NCI-H526 treated with DMSO at 0.1 percent for 48 hours (cell line): Measurements from ENCODE around the gene FCRLA.
A peak's percentile ranks its signal among the peaks of the same experiment; 100 is the strongest.
"Not testable (repeated sequence)": the region's sequence is repeated elsewhere in the genome, so short reads cannot be mapped to it uniquely, and the experiment has no call there.

ENCODE experiments used
- DNase-seq: peaks from one replicate; lab custom pipeline; 2025; lab: John Stamatoyannopoulos, UW

The FCRLA gene

GRCh38 chr1:161706482-161707347 is at the start of gene FCRLA:
TSS of gene FCRLA (plus strand) at chr1:161707229. CDS start at chr1:161707265, 36 bp downstream.
- DNase-seq: peak; percentile 59

- DNase-seq: not testable (repeated sequence)
Measured at GRCh38 chr1:161658524-161658923, 48.5 kb upstream of the FCRLA start.

- not testable (repeated sequence) for DNase-seq
Measured at GRCh38 chr1:161661660-161662311, 45.2 kb upstream of the FCRLA start.

DNA sequence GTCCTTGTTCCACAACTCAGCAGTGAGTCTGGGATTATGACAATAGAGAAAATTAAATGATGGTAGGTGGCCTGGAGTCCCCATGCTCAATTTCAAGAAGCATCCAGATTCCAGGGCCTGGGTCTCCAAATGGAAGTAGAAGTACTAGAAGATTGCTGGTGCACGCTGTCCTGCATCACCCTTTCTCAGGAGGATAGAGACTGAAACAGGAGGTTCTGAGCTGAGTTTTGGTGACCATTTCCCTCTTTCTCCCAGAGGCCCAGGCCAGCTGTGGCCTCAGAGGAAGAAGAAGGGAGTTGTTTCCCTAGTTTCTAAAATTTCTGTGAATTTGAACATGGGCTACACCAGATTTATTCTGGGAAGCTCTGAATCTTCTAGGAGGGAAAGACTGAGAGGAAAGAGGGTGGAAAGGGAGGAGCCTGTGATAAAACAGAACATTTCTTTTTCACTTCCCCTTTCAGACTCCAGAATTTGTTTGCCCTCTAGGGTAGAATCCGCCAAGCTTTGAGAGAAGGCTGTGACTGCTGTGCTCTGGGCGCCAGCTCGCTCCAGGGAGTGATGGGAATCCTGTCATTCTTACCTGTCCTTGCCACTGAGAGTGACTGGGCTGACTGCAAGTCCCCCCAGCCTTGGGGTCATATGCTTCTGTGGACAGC is 44.2 kb upstream of the FCRLA start, which contains the start of gene FCGR2B:
TSS of gene FCGR2B (plus strand) at position 460 of the 656 bp plus-strand sequence. CDS start at position 559, 99 bp downstream.
- not testable (repeated sequence) for DNase-seq

GRCh38 chr1:161663569-161663968 is 43.5 kb upstream of the FCRLA start:
- not testable (repeated sequence) for DNase-seq

GRCh38 chr1:161664689-161665088 is 42.3 kb upstream of the FCRLA start:
- DNase-seq: not testable (repeated sequence)

DNA sequence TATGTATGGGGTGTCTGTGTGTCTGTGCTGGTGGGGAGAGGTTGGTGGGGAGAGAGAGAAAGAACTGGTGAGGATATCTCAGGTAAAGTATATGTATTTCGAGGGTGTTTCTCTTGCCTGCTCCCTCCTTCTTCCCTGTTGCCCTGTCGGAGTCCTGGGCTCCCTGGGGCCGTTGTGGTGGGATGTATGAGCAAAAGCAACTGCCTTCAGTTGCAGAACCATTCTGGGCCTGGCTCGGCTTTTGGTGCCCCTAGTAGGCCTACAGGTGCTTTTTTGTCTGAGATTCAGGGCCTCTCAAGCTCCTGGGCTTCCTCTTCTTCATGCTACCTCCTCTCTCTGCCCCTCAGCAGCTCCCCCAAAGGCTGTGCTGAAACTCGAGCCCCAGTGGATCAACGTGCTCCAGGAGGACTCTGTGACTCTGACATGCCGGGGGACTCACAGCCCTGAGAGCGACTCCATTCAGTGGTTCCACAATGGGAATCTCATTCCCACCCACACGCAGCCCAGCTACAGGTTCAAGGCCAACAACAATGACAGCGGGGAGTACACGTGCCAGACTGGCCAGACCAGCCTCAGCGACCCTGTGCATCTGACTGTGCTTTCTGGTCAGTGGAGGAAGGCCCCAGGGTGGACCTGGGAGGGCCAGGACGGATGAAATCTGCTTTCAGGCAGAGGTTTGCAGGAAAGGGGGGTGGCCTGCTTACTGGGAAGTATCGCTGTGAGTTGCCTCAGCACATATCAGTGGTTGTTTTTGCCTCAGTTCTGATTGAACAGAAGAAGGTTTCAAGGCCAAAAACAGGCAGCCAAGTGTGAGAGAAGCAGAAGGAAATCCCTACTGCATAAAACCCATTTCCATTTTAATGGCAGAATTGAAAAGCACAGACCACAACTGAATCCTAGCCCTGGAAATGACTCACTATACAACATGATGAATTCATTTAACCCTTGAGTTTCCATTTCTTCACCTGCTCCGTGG is 35.7 kb upstream of the FCRLA start:
- DNase-seq: not testable (repeated sequence)

DNA sequence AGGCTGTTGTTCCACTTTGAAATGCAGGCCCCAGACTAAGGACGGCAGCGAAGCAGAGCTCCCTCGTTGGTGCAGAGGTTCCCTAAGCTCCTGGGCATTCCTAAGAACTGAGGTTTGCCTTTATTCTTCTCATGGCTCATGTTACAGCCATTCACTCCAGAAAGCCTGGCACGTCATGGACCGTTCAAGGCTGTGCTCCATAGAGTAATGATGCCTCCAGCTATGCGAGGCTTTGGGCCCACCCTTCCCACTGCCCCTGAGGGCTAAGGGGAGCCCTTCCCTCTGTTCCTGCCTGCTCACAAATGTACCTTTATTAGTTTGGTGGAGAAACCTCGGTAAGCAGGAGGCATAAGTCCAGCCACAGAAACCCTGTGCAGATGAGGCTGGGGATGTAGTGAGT is 33.6 kb upstream of the FCRLA start:
- not testable (repeated sequence) for DNase-seq

GRCh38 chr1:161674447-161674846 is 32.6 kb upstream of the FCRLA start:
- DNase-seq: not testable (repeated sequence)

DNA sequence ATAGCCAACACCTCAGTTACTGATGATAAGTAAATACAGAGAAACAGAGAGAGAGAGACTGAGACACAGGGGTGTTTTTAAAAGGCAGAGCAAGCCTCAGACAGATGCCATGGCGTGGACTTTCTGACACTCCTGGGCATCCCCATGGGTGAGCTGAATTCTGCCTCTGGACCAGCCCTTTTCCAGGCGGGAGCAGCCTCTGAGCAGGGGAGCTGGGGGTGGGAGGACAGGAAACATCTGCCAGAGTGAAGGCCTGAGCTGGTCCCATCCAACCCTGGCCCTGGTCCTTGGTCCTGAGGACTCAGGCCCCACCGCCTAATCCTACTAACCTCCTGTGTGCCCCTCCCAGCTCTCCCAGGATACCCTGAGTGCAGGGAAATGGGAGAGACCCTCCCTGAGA is 32.1 kb upstream of the FCRLA start:
- not testable (repeated sequence) for DNase-seq

- no peak for DNase-seq
Measured at GRCh38 chr1:161676441-161676840, 30.6 kb upstream of the FCRLA start.

GRCh38 chr1:161676958-161677689 is 29.9 kb upstream of the FCRLA start:
- no peak for DNase-seq

GRCh38 chr1:161678500-161678899 is 28.5 kb upstream of the FCRLA start:
- DNase-seq: no peak

GRCh38 chr1:161681879-161682278 is 25.1 kb upstream of the FCRLA start:
- DNase-seq: no peak

- no peak for DNase-seq
Measured at GRCh38 chr1:161688946-161689345, 18.1 kb upstream of the FCRLA start.

- DNase-seq: no peak
Measured at GRCh38 chr1:161691846-161692245, 15.2 kb upstream of the FCRLA start.

GRCh38 chr1:161693020-161693712 is 13.9 kb upstream of the FCRLA start:
- not testable (repeated sequence) for DNase-seq

- DNase-seq: not testable (repeated sequence)
Measured at GRCh38 chr1:161698302-161698701, 8.7 kb upstream of the FCRLA start.

DNA sequence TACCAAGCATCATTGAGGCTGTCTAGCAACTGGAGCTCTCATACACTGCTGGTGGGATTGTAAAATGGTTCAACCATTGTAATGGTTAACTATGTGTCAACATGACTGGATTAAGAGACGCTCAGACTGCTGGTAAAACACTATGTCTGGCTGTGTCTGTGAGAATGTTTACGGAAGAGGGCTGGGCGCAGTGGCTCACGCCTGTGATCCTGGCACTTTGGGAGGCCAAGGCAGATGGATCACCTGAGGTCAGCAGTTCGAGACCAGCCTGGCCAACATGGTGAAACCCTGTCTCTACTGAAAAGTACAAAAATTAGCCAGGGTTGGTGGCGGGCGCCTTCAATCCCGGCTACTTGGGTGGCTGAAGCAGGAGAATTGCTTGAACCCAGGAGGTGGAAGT is 4.8 kb upstream of the FCRLA start:
- no peak for DNase-seq

DNA sequence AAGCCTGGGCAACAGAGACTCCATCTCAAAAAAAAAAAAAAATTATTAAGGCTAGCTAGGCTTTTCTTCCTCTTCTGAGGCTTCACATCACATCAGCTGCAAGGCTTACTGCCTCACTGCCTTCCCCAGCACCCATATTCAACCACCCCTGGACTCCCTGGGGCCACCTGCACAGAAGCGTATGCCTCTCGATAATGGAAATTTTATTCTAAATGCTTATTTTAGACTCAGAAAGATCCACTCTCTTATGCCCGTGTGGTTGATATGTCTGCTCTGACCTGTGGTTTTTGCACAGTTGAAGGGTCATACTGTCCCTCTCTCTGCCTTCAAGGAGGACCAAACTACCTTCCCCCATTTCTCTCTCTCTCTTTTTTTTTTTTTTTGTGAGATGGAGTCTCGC is 1.5 kb upstream of the FCRLA start:
- no peak for DNase-seq
